ENCODE data around the gene CFAP57.

Gene CFAP57

GRCh38 chr1:43302721-43303470 is 130.8 kb downstream of the CFAP57 start:
- DNase-seq: no peak

- DNase-seq: no peak
Observed at GRCh38 chr1:43303471-43304313, 131.6 kb downstream of the CFAP57 start.
